ENCODE results near the gene CFAP46.

Gene CFAP46

GRCh38 chr10:132781556-132781955 lies 160.8 kb downstream of the CFAP46 start:
- ATAC-seq (ENCODE audit: insufficient read depth, low read depth) = no peak
- TF ChIP-seq CTCF (IDR thresholded peaks at IDR 0.05; ENCODE audit: borderline replicate concordance, extremely low read depth, low read length, poor library complexity, severe bottlenecking) = no peak
- TF ChIP-seq EZH2 (IDR thresholded peaks at IDR 0.05; ENCODE audit: borderline replicate concordance, low read depth, low read length, severe bottlenecking) = no peak
- Histone ChIP-seq H3K36me3 (ENCODE audit: insufficient read depth, low read length) (peaks cover 55% of the 10 kb centered on the region), H3K27me3 (ENCODE audit: insufficient read depth, low read length, poor library complexity) (no peaks in the 10 kb centered on the region), H2AFZ (ENCODE audit: low read depth, low read length) (no peak overlapping the region), H3K4me3 (ENCODE audit: low read depth in 1 of 2, low read length in 2 of 2) (no peak overlapping the region), H4K20me1 (ENCODE audit: insufficient read depth, low read length) (no peaks in the 10 kb centered on the region), H3K9ac (ENCODE audit: low read depth, low read length) (no peak overlapping the region), H3K79me2 (ENCODE audit: insufficient read depth, low read length) (no peaks in the 10 kb centered on the region), H3K4me1 (ENCODE audit: insufficient read depth, low read length) (no peaks in the 10 kb centered on the region), H3K9me3 (ENCODE audit: insufficient read depth, low read length, severe bottlenecking) (peaks cover 14% of the 10 kb centered on the region), H3K27ac (ENCODE audit: low read length) (no peak overlapping the region), H3K4me2 (ENCODE audit: insufficient read depth, low read length) (no peak overlapping the region)
- DNase-seq = no peak

- ATAC-seq (ENCODE audit: insufficient read depth, low read depth) = no peak
These were observed 162.0 kb downstream of the CFAP46 start for GRCh38 chr10:132780356-132780755.

GRCh38 chr10:132779549-132780294 lies 162.6 kb downstream of the CFAP46 start:
- no peaks in the 10 kb centered on the region for H3K4me1 ChIP-seq (ENCODE audit: insufficient read depth, low read length)
- no peak overlapping the region for H3K4me3 ChIP-seq (ENCODE audit: low read depth in 1 of 2, low read length in 2 of 2)
- no peak overlapping the region for H3K4me2 ChIP-seq (ENCODE audit: insufficient read depth, low read length)
- 0 out of 2 replicates have a peak, but pooled peaks cover 8% of the 10 kb centered on the region for H4K20me1 ChIP-seq (ENCODE audit: insufficient read depth, low read length)
- no peak overlapping the region for H3K9ac ChIP-seq (ENCODE audit: low read depth, low read length)
- H3K27ac ChIP-seq (ENCODE audit: low read length) = no peak overlapping the region
- TF ChIP-seq CTCF (IDR thresholded peaks at IDR 0.05; ENCODE audit: borderline replicate concordance, extremely low read depth, low read length, poor library complexity, severe bottlenecking) (no peak), EZH2 (IDR thresholded peaks at IDR 0.05; ENCODE audit: borderline replicate concordance, low read depth, low read length, severe bottlenecking) (no peak)
- no peaks in the 10 kb centered on the region for H3K79me2 ChIP-seq (ENCODE audit: insufficient read depth, low read length)
- no peaks in the 10 kb centered on the region for H3K27me3 ChIP-seq (ENCODE audit: insufficient read depth, low read length, poor library complexity)
- H2AFZ ChIP-seq (ENCODE audit: low read depth, low read length) = no peak overlapping the region
- DNase-seq (no peak), ATAC-seq (ENCODE audit: insufficient read depth, low read depth) (no peak)
- peaks cover 55% of the 10 kb centered on the region for H3K36me3 ChIP-seq (ENCODE audit: insufficient read depth, low read length)
- H3K9me3 ChIP-seq (ENCODE audit: insufficient read depth, low read length, severe bottlenecking) = peaks cover 4% of the 10 kb centered on the region

More at GRCh38 chr10:132780356-132780755, 162.0 kb downstream of the CFAP46 start:
- Histone ChIP-seq H3K4me1 (ENCODE audit: insufficient read depth, low read length) (no peaks in the 10 kb centered on the region), H3K9ac (ENCODE audit: low read depth, low read length) (no peak overlapping the region), H3K9me3 (ENCODE audit: insufficient read depth, low read length, severe bottlenecking) (peaks cover 10% of the 10 kb centered on the region), H3K27ac (ENCODE audit: low read length) (no peak overlapping the region), H3K79me2 (ENCODE audit: insufficient read depth, low read length) (no peaks in the 10 kb centered on the region), H3K27me3 (ENCODE audit: insufficient read depth, low read length, poor library complexity) (no peaks in the 10 kb centered on the region), H3K4me3 (ENCODE audit: low read depth in 1 of 2, low read length in 2 of 2) (no peak overlapping the region), H3K4me2 (ENCODE audit: insufficient read depth, low read length) (no peak overlapping the region), H3K36me3 (ENCODE audit: insufficient read depth, low read length) (peaks cover 55% of the 10 kb centered on the region), H4K20me1 (ENCODE audit: insufficient read depth, low read length) (0 out of 2 replicates have a peak, but pooled peaks cover 7% of the 10 kb centered on the region), H2AFZ (ENCODE audit: low read depth, low read length) (no peak overlapping the region)
- TF ChIP-seq EZH2 (IDR thresholded peaks at IDR 0.05; ENCODE audit: borderline replicate concordance, low read depth, low read length, severe bottlenecking) (no peak), CTCF (IDR thresholded peaks at IDR 0.05; ENCODE audit: borderline replicate concordance, extremely low read depth, low read length, poor library complexity, severe bottlenecking) (no peak)
- no peak for DNase-seq
